ENCODE data around the gene BATF. TPM values are rescaled to one million over a fixed set of nuclear protein-coding genes. Genes with fewer than 3 reads are reported as not detected.

BATF gene
- total and polyA plus RNA-seq, 2 of the 8 experiments (the other 6 are each of a cell fraction or from before 2014, with no cell fraction given) = not detected

- H3K9ac ChIP-seq (replicated peaks in 1 of 4; ENCODE audit: extremely low read depth in 1 of 4, low read depth in 3 of 4, low read length in 3 of 4) = no peak overlapping the region
- H4K91ac ChIP-seq (replicated peaks; ENCODE audit: insufficient read length, low read length) = no peak overlapping the region
- no peak overlapping the region for H3K23ac ChIP-seq (ENCODE audit: insufficient read length)
- H3K27ac ChIP-seq (ENCODE audit: low read depth, low read length) = no peak overlapping the region
- H4K5ac ChIP-seq (ENCODE audit: insufficient read length, low read depth, low read length) = no peak overlapping the region
- no peaks in the 10 kb centered on the region for H3K79me2 ChIP-seq (ENCODE audit: control insufficient read depth in 1 of 2, insufficient read depth in 2 of 2, low read length in 2 of 2)
- H3K56ac ChIP-seq (replicated peaks; ENCODE audit: insufficient read length, low read depth, low read length) = no peak overlapping the region
- no peak overlapping the region for H2BK20ac ChIP-seq (ENCODE audit: low read length)
- no peak overlapping the region for H3K14ac ChIP-seq (ENCODE audit: insufficient read length)
- peaks cover 0 to 3% (median 1%) of the 10 kb centered on the region in 4 experiments; a peak in 2 of 7 replicates for H3K4me1 ChIP-seq (replicated peaks in 1 of 4; ENCODE audit: control insufficient read depth in 3 of 4, insufficient read depth in 4 of 4, low read length in 3 of 4)
- DNase-seq (ENCODE audit: low read depth in 1 of 2, low spot score in 2 of 2) (peak in 1 of 2 experiments; percentile 22), FAIRE-seq (no peak)
- H3K9me3 ChIP-seq (ENCODE audit: insufficient read depth in 2 of 2, low read depth in 1 of 2, low read length in 1 of 2) = no peaks in the 10 kb centered on the region
- H3K4me3 ChIP-seq (ENCODE audit: extremely low read depth in 1 of 4, insufficient read depth in 2 of 4, low read depth in 3 of 4, low read length in 4 of 4) = no peak overlapping the region
- H3K4me2 ChIP-seq (ENCODE audit: insufficient read depth in 1 of 2, low read depth in 2 of 2, low read length in 2 of 2) = no peak overlapping the region
- ChIA-PET CTCF (ENCODE audit: partially characterized antibody) (interaction anchor here (0.7 to 2.1 kb wide), 7 partner anchors 23 to 213 kb away, joined by 3 to 13 read pairs (median 4); no protein-coding TSS in a partner anchor), POLR2A (ENCODE audit: partially characterized antibody) (interaction anchor here (0.6 kb wide), 1 partner anchor 36 kb away, joined by 3 read pairs; no protein-coding TSS in a partner anchor)
- H4K8ac ChIP-seq (ENCODE audit: extremely low read depth, insufficient read depth, low read length) = no peak overlapping the region
- H3K27me3 ChIP-seq (replicated peaks in 1 of 4; ENCODE audit: control insufficient read depth in 3 of 4, extremely low read depth in 1 of 4, insufficient read depth in 3 of 4, low read length in 3 of 4) = 0 out of 7 replicates have a peak, but pooled peaks cover 0 to 2% (median 0%) of the 10 kb centered on the region in 4 experiments
- H3K23me2 ChIP-seq (ENCODE audit: low read depth, low read length) = no peaks in the 10 kb centered on the region
- no peak overlapping the region for H3K18ac ChIP-seq (ENCODE audit: extremely low read depth, low read length)
- TF ChIP-seq CHD2 (IDR thresholded peaks at IDR 0.05; ENCODE audit: low read length) (no peak), SP4 (IDR thresholded peaks at IDR 0.05; ENCODE audit: low read length) (no peak), E2F6 (IDR thresholded peaks at IDR 0.05) (no peak), CTCF (IDR thresholded peaks at IDR 0.05; ENCODE audit: control extremely low read depth in 1 of 3, insufficient read depth in 1 of 3, low read depth in 1 of 3, low read length in 3 of 3) (no peak), KDM5A (IDR thresholded peaks at IDR 0.05; ENCODE audit: low read length) (no peak), CREB1 (IDR thresholded peaks at IDR 0.05) (no peak), NRF1 (IDR thresholded peaks at IDR 0.05; ENCODE audit: low read depth, low read length) (no peak), TAF1 (IDR thresholded peaks at IDR 0.05; ENCODE audit: low read depth, low read length) (no peak), YY1 (IDR thresholded peaks at IDR 0.05; ENCODE audit: low read depth, low read length) (no peak), RFX5 (IDR thresholded peaks at IDR 0.05; ENCODE audit: borderline replicate concordance, low read depth, low read length) (no peak)
- no peak overlapping the region for H3K4ac ChIP-seq (replicated peaks; ENCODE audit: insufficient read length, low read depth, low read length)
- H2BK12ac ChIP-seq (ENCODE audit: low read depth, low read length) = no peak overlapping the region
- H2BK120ac ChIP-seq (replicated peaks; ENCODE audit: low read depth, low read length) = no peak overlapping the region
- 81% methylated on average over 4 of the region's 4 CpGs; no CpG with 5 or more reads in 1 of the 2 experiments for WGBS, 2 experiments (ENCODE audit: extremely low coverage in 1 of 2, insufficient coverage in 1 of 2, insufficient read length in 1 of 2, insufficient replicate concordance in 2 of 2, low coverage in 1 of 2, low lambda C conversion rate in 2 of 2, missing lambda C conversion rate in 1 of 2)
- no peaks in the 10 kb centered on the region for H4K20me1 ChIP-seq (replicated peaks in 1 of 2; ENCODE audit: control insufficient read depth in 1 of 2, insufficient read depth in 2 of 2, low read length in 2 of 2)
- no peaks in the 10 kb centered on the region for H3K79me1 ChIP-seq (ENCODE audit: low read depth, low read length)
- no peaks in the 10 kb centered on the region for H3K36me3 ChIP-seq (ENCODE audit: control insufficient read depth in 2 of 4, insufficient read depth in 4 of 4, low read length in 3 of 4)
- H2AK5ac ChIP-seq (ENCODE audit: low read depth, low read length) = no peak overlapping the region
- no peak overlapping the region; the same call in 1 of the 2 replicates for H2BK15ac ChIP-seq (ENCODE audit: low read length)
- no peak overlapping the region for H2AFZ ChIP-seq (ENCODE audit: low read length)
- no peak overlapping the region for H2BK5ac ChIP-seq (ENCODE audit: low read depth, low read length)
Measured at GRCh38 chr14:75484711-75485429, 37.4 kb upstream of the BATF start.

Measured in H1 (cell line).